WI38 (cell line): Measurements from ENCODE around the gene THAP9.

Experiments
- H3K4me3 ChIP-seq: 2 replicates; pipeline ENCODE4 v1.5.1; 2011; ENCODE audit warnings: low read depth, mild to moderate bottlenecking, control low read depth, low read length
- TF ChIP-seq, protein P1 (sequence below): IDR thresholded peaks from 2 replicates; pipeline ENCODE4 v1.5.1; 2012; ENCODE audit warnings: low read depth, mild to moderate bottlenecking, control low read depth, low read length

Gene THAP9

DNA sequence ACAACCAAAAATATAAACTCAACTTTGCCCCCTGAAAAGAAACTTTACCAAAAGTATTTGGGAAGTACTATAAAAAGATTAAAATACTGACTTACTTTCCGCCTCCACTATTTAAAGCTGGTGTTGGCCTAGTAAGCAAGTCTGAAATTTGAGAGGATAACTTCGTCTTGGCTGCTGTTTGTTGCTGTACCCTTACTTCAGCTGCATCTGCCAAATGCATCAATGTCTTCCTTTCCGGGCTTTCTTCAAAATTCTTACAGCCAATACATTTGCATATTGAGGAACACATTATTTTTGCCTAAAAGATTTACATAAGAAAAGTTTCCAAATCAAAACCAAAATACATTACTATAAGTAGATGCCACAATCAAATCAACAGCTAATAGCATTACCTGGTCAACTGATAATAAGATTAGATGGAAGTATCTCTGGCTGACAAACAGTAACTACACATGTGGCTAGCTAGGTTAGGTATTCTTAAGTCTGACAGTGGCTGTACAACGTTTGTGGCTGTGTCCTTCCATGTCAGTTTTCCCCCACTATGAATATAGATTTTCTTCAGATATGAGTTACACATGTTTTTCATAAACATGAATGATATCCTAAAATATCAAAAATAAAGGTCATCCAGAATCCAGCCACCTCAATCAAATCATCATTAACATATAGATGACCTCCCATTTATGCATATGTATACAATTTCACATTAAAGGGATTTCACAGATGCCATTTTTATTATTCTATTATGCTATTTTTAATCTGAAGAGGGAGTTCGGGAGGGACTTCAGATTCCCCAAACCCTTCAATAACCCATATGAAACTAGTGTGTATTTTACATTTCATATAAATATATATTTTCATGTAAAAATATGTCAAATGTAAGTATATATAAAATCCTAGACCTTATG, 30.6 kb downstream of the THAP9 start:
- no peak overlapping the region for H3K4me3 ChIP-seq
- TF ChIP-seq, protein P1, sequence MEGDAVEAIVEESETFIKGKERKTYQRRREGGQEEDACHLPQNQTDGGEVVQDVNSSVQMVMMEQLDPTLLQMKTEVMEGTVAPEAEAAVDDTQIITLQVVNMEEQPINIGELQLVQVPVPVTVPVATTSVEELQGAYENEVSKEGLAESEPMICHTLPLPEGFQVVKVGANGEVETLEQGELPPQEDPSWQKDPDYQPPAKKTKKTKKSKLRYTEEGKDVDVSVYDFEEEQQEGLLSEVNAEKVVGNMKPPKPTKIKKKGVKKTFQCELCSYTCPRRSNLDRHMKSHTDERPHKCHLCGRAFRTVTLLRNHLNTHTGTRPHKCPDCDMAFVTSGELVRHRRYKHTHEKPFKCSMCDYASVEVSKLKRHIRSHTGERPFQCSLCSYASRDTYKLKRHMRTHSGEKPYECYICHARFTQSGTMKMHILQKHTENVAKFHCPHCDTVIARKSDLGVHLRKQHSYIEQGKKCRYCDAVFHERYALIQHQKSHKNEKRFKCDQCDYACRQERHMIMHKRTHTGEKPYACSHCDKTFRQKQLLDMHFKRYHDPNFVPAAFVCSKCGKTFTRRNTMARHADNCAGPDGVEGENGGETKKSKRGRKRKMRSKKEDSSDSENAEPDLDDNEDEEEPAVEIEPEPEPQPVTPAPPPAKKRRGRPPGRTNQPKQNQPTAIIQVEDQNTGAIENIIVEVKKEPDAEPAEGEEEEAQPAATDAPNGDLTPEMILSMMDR, result no peak

DNA sequence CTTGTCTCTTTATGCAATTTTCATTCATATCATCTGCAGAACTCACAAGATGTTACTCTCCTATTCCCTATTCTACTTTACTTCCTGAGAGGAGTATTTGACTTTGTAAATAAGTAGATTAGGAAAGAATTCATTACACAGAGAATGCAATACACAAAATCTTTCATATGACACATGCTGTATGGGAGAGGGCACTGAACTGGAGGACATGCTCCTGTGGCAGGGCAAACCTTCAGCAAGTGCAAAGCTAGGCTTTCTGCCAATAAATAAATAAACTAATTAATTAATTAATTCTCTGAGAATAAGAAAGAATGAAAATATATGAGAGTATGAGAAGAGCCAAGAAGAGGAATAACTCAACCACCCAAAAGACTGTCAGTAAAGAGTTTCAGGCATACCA, 33.9 kb downstream of the THAP9 start:
- no peak overlapping the region for H3K4me3 ChIP-seq
- TF ChIP-seq, protein P1, result no peak

- H3K4me3 ChIP-seq, result no peak overlapping the region
- TF ChIP-seq, protein P1, result no peak
These were observed 38.9 kb downstream of the THAP9 start for GRCh38 chr4:82939414-82939813.

DNA sequence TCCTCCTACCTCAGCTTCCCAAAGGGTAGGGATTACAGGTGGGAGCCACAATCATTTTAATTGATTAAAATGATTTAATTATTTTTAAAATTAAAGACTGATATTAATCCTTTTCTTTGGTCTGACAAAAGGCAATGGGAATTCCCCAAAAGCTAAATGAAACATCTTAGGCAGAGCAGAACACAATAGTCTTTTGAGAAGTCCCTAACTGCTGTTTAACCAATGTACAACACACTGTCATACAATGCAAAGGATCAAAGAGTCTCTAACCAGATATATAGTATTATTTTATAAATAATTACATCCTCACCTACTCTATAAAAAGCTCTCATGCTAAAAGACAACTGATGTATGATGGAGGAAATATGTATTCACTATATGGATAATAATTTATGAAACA, 47.0 kb downstream of the THAP9 start:
- TF ChIP-seq, protein P1, result no peak
- no peak overlapping the region for H3K4me3 ChIP-seq

DNA sequence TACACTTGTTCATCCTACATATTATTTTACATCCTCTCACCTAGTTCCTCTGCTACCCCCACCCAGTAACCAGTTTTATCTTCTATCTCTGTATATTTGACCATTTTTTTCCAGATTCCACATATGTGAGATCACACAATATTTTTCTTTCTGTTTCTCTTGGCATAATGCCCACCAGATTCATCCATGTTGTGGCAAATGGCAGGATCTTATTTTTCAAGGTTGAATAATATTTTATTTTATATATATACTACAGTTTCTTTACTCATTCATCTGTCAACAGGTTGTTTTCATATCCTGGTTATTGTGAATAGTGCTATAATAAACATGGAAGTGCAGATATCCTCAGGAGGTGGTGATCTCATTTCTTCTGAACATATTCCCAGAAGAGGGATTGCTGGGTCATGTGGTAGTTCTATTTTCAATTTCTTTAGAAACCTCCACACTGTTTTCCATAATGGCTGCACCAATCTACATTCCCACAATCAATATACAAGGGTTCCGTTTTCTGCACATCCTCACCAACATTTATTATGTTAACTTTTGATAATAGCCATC, 48.2 kb downstream of the THAP9 start:
- TF ChIP-seq, protein P1, result no peak
- no peak overlapping the region for H3K4me3 ChIP-seq

DNA sequence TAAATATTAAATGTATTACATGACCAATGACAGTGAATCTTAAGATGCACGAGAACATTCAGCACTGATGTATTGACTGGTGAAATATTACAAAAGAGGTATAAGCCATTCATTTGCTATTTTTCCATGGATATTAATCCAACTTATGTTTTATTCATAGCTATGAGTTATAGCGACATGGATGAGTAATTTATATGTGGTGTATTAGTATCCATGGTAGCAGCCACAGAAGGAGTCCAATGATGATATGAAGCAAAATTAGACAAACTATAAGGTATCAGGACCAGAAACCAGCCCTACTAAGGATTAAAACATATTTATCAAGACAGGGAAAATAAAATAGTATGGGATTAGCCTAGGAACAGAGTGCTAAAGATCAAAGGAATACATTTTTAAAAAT, 50.7 kb downstream of the THAP9 start:
- H3K4me3 ChIP-seq, result no peak overlapping the region
- TF ChIP-seq, protein P1, result no peak

DNA sequence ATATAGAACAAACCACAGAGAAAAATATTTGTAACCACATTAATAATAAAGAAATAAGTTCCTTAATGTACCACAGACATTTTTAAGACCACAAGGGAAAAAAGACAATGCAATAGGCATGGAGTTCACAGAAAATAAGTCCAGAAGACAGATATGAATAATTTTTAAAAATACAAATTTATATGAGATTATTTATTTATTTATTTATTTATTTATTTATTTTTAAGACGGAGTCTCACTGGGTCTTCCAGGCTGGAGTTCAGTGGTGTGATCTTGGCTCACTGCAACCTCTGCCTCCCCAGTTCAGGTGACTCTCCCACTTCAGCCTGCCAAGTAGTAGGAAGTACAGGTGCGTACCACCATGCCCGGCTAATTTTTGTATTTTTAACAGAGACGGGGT, 53.7 kb downstream of the THAP9 start:
- TF ChIP-seq, protein P1, result no peak
- no peak overlapping the region for H3K4me3 ChIP-seq
